PC-3 (cell line): ENCODE measurements around the gene SFT2D2.

Source experiments
- EZH2 ChIP-seq: fragments of 300-600 bp; sonication (generic); IDR thresholded peaks from one replicate; pipeline ENCODE4 v1.6.1; 2017; ENCODE audit warnings: antibody characterized with exemption, mild to moderate bottlenecking, low read length; ENCODE audit not compliant: unreplicated experiment
- EZH2phosphoT487 ChIP-seq: fragments of 300-600 bp; sonication (generic); IDR thresholded peaks from 2 replicates; pipeline ENCODE4 v1.6.1; 2018; ENCODE audit warnings: mild to moderate bottlenecking, antibody characterized with exemption, low read length, borderline replicate concordance
- TF ChIP-seq, protein P1 (sequence below): fragments of 300-600 bp; sonication (generic); conservative IDR thresholded peaks from 2 replicates; pipeline ENCODE4 v1.5.1; 2017; ENCODE audit warnings: antibody characterized with exemption, low read depth, mild to moderate bottlenecking, low read length

- TF ChIP-seq, protein P1, sequence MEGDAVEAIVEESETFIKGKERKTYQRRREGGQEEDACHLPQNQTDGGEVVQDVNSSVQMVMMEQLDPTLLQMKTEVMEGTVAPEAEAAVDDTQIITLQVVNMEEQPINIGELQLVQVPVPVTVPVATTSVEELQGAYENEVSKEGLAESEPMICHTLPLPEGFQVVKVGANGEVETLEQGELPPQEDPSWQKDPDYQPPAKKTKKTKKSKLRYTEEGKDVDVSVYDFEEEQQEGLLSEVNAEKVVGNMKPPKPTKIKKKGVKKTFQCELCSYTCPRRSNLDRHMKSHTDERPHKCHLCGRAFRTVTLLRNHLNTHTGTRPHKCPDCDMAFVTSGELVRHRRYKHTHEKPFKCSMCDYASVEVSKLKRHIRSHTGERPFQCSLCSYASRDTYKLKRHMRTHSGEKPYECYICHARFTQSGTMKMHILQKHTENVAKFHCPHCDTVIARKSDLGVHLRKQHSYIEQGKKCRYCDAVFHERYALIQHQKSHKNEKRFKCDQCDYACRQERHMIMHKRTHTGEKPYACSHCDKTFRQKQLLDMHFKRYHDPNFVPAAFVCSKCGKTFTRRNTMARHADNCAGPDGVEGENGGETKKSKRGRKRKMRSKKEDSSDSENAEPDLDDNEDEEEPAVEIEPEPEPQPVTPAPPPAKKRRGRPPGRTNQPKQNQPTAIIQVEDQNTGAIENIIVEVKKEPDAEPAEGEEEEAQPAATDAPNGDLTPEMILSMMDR = no peak
- no peak for TF ChIP-seq EZH2
- no peak for TF ChIP-seq EZH2phosphoT487
Measured at GRCh38 chr1:168230709-168231108, 4.9 kb downstream of the SFT2D2 start.
